Esophagus squamous epithelium (tissue), 4 donors: ENCODE results near the gene PHF21B.

Experiments
- POLR2A ChIP-seq, 4 donors: fragments of 450-650 bp; IDR thresholded peaks; one replicate each; pipeline ENCODE4 v1.6.1; 2017; ENCODE audit warnings: antibody characterized with exemption in 4 of 4, mild to moderate bottlenecking in 4 of 4, moderate library complexity in 3 of 4
- TF ChIP-seq, protein P1 (sequence below), 6 experiments: fragments of 450-650 bp in 4 of 6; fragments of 200-600 bp in 2 of 6; sonication (generic) in 2 of 6; IDR thresholded peaks; one replicate each; pipeline ENCODE4 v1.5.1; 2016 to 2019; ENCODE audit warnings: antibody characterized with exemption in 6 of 6, mild to moderate bottlenecking in 4 of 6, moderate library complexity in 4 of 6

DNA sequence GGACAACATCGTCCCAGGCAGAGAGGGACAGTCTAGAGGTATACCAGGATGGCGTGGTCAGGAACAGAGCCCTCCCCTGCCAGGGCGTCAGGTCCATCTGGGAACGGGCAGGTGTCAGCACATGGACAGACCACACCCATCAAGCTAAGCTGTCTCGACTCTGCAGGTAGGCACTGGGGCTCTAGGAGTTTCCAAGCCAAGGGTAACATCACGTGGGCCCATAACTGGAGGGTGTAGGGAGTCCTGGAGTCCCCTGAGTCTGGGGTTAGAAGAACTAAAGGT lies 75.4 kb downstream of the PHF21B start:
- TF ChIP-seq, protein P1, sequence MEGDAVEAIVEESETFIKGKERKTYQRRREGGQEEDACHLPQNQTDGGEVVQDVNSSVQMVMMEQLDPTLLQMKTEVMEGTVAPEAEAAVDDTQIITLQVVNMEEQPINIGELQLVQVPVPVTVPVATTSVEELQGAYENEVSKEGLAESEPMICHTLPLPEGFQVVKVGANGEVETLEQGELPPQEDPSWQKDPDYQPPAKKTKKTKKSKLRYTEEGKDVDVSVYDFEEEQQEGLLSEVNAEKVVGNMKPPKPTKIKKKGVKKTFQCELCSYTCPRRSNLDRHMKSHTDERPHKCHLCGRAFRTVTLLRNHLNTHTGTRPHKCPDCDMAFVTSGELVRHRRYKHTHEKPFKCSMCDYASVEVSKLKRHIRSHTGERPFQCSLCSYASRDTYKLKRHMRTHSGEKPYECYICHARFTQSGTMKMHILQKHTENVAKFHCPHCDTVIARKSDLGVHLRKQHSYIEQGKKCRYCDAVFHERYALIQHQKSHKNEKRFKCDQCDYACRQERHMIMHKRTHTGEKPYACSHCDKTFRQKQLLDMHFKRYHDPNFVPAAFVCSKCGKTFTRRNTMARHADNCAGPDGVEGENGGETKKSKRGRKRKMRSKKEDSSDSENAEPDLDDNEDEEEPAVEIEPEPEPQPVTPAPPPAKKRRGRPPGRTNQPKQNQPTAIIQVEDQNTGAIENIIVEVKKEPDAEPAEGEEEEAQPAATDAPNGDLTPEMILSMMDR (IDR thresholded peaks at IDR 0.05), result no peak
- no peak for TF ChIP-seq POLR2A (IDR thresholded peaks at IDR 0.05)
